Endothelial cell of umbilical vein (primary cell): ENCODE data around the gene BANF2. TPM values are rescaled to one million over a fixed set of nuclear protein-coding genes. Genes with fewer than 3 reads are reported as not detected.

Source experiments
- BruUV-seq: library from RNA; stranded (reverse); fragments of 400-500 nt; replicated peaks from 2 replicates; lab custom pipeline; 2021; lab: Mats Ljungman, UMichigan
- CTCF ChIA-PET: fragments of 300-600, 350-600 bp; sonication (Branson Sonifier 250); formaldehyde crosslinking; loops from one replicate; lab custom pipeline; 2021; ENCODE audit warnings: antibody characterized with exemption, inconsistent platforms; lab: Charles Lee
- POLR2A ChIA-PET: fragments of 300-600, 350-600 bp; sonication (Branson Sonifier 250); formaldehyde crosslinking; loops from one replicate; lab custom pipeline; 2021; ENCODE audit warnings: antibody characterized with exemption, inconsistent platforms; lab: Charles Lee
- DNase-seq: peaks from one replicate; pipeline ENCODE4 v3.0.0-alpha.2; 2011; ENCODE audit warnings: low read depth, low spot score
- FAIRE-seq: peaks from 2 replicates; lab custom pipeline; 2011; peaks lifted over from hg19 to GRCh38; lab: Jason Lieb, UNC
- H2AFZ ChIP-seq: 2 replicates; pipeline ENCODE4 v1.6.0; 2012; ENCODE audit warnings: low read depth, low read length, control low read depth, inconsistent platforms
- H3K27ac ChIP-seq: 2 replicates; pipeline ENCODE4 v1.5.1; 2011; ENCODE audit warnings: low read depth, mild to moderate bottlenecking, control low read depth, low read length, moderate library complexity; ENCODE audit not compliant: insufficient read depth
- H3K27me3 ChIP-seq, 2 experiments: 2 replicates each; pipeline versions ENCODE4 v1.6.0 to v1.6.1; 2011; ENCODE audit warnings: low read length in 2 of 2, mixed read lengths in 1 of 2; ENCODE audit not compliant: control insufficient read depth in 2 of 2, insufficient read depth in 2 of 2
- H3K36me3 ChIP-seq, 2 experiments: 2 replicates in 1 of 2; 3 replicates in 1 of 2; pipeline ENCODE4 v1.5.1; 2011; ENCODE audit warnings: low read length in 2 of 2, mild to moderate bottlenecking in 1 of 2, moderate library complexity in 1 of 2; ENCODE audit not compliant: control insufficient read depth in 2 of 2, insufficient read depth in 2 of 2; ENCODE audit errors: extremely low read depth in 1 of 2
- H3K4me1 ChIP-seq: 3 replicates; pipeline ENCODE4 v1.5.1; 2011; ENCODE audit warnings: mild to moderate bottlenecking, low read length; ENCODE audit not compliant: control insufficient read depth, insufficient read depth; ENCODE audit errors: extremely low read depth
- H3K4me2 ChIP-seq: 2 replicates; pipeline ENCODE4 v1.6.1; 2011; ENCODE audit warnings: low read length, control low read depth, mixed read lengths; ENCODE audit not compliant: insufficient read depth
- H3K4me3 ChIP-seq, 3 experiments: fragments of 200-600 bp in 1 of 3; sonication (generic), shearing (Covaris generic) in 1 of 3; replicated peaks in 1 of 3; 2 replicates each; pipeline ENCODE4 v1.5.1; 2011 to 2016; ENCODE audit warnings: control low read depth in 3 of 3, low read length in 3 of 3, mild to moderate bottlenecking in 2 of 3, inconsistent platforms in 1 of 3, low read depth in 1 of 3, moderate library complexity in 1 of 3; ENCODE audit not compliant: insufficient read depth in 1 of 3
- H3K79me2 ChIP-seq: 2 replicates; pipeline ENCODE4 v1.6.0; 2012; ENCODE audit warnings: low read length, inconsistent platforms; ENCODE audit not compliant: control insufficient read depth, insufficient read depth
- H3K9ac ChIP-seq: replicated peaks from 2 replicates; pipeline ENCODE3; 2011; ENCODE audit warnings: low read length, control low read depth; ENCODE audit not compliant: insufficient read depth; ENCODE audit errors: extremely low read depth
- H3K9me1 ChIP-seq: replicated peaks from 3 replicates; pipeline ENCODE4 v1.6.0; 2011; ENCODE audit warnings: mild to moderate bottlenecking, low read length; ENCODE audit not compliant: control insufficient read depth, insufficient read depth; ENCODE audit errors: extremely low read depth
- H3K9me3 ChIP-seq: replicated peaks from 2 replicates; pipeline ENCODE4 v1.5.1; 2012; ENCODE audit warnings: low read length, inconsistent platforms; ENCODE audit not compliant: control insufficient read depth, insufficient read depth
- H4K20me1 ChIP-seq: replicated peaks from 2 replicates; pipeline ENCODE3; 2011; ENCODE audit warnings: mild to moderate bottlenecking, low read length; ENCODE audit not compliant: control insufficient read depth, insufficient read depth; ENCODE audit errors: extremely low read depth
- CTCF ChIP-seq, 2 donors: IDR thresholded peaks; 1 replicate in 1 of 2; 2 replicates in 1 of 2; pipeline ENCODE4 v1.5.1; 2011; ENCODE audit warnings: low read length in 2 of 2, mild to moderate bottlenecking in 2 of 2, moderate library complexity in 2 of 2, control low read depth in 1 of 2, inconsistent platforms in 1 of 2, low read depth in 1 of 2; ENCODE audit not compliant: insufficient read depth in 1 of 2; ENCODE audit errors: extremely low read depth in 1 of 2
- EZH2 ChIP-seq: IDR thresholded peaks from 2 replicates; pipeline ENCODE4 v1.6.1; 2012; ENCODE audit warnings: borderline replicate concordance, low read depth, mild to moderate bottlenecking, moderate library complexity, low read length, inconsistent platforms; ENCODE audit not compliant: severe bottlenecking
- FOS ChIP-seq: IDR thresholded peaks from 2 replicates; pipeline ENCODE4 v1.6.1; 2011; ENCODE audit warnings: mild to moderate bottlenecking, low read length, moderate library complexity, borderline replicate concordance; ENCODE audit not compliant: insufficient read depth
- GATA2 ChIP-seq: IDR thresholded peaks from 2 replicates; pipeline ENCODE4 v1.7.0; 2011; ENCODE audit warnings: low read depth, mild to moderate bottlenecking, moderate library complexity, mixed read lengths, low read length; ENCODE audit not compliant: insufficient read length, insufficient read depth
- JUN ChIP-seq: IDR thresholded peaks from 2 replicates; pipeline ENCODE4 v1.6.1; 2011; ENCODE audit warnings: borderline replicate concordance, low read depth; ENCODE audit not compliant: insufficient read length, insufficient read depth
- MYC ChIP-seq: IDR thresholded peaks from one replicate; pipeline ENCODE4 v1.6.1; 2011; ENCODE audit warnings: mild to moderate bottlenecking, low read depth, low read length
- POLR2A ChIP-seq: IDR thresholded peaks from 2 replicates; pipeline ENCODE4 v1.6.1; 2012; ENCODE audit warnings: low read depth, mild to moderate bottlenecking, control low read depth, low read length
- POLR2AphosphoS5 ChIP-seq: IDR thresholded peaks from 2 replicates; pipeline ENCODE4 v1.6.1; 2012; ENCODE audit warnings: low read depth, mild to moderate bottlenecking, control low read depth, low read length, moderate library complexity; ENCODE audit not compliant: insufficient read depth
- dilution Hi-C: fragments of 300-500 bp; cut with MboI; formaldehyde crosslinking; loops from one replicate; pipeline ENCODE4 v1.15.0; 2019; ENCODE audit warnings: low sequenced_read_pairs; ENCODE audit not compliant: extremely low pct_ligation_motif_present
- intact Hi-C: fragments of 100-400 bp; cut with micrococcal nuclease; formaldehyde crosslinking; loops from one replicate; pipeline ENCODE4 v1.10.0; 2022
- polyA plus RNA-seq, 4 experiments: library from polyadenylated mRNA; depleted of rRNA in 3 of 4; stranded (reverse) in 3 of 4; unstranded in 1 of 4; fragments of >200 nt; gene quantifications; 2 replicates each; pipeline versions ENCODE4 v1.2.1 to v1.2.3, GENCODE V29; 2011 to 2012; ENCODE audit warnings: missing spikeins in 1 of 4
- total RNA-seq: library from RNA; stranded (reverse); gene quantifications from 2 replicates; pipeline ENCODE4 v1.2.3, GENCODE V29; 2021
- TF ChIP-seq, protein P1 (sequence below): IDR thresholded peaks from 2 replicates; pipeline ENCODE4 v1.6.1; 2011; ENCODE audit not compliant: insufficient read depth, insufficient read length

BANF2 gene
- total and polyA plus RNA-seq, 2 donors (not counting 3 experiments of a cell fraction or from before 2014, with no cell fraction given) = not detected

- Histone ChIP-seq H3K27me3 (peaks cover 0 to 6% of the 10 kb centered on the region in 2 experiments), H3K4me3 (no peak overlapping the region), H3K27ac (no peak overlapping the region), H2AFZ (no peak overlapping the region), H3K4me1 (peaks cover 24% of the 10 kb centered on the region), H3K9me1 (no peaks in the 10 kb centered on the region), H3K9ac (no peak overlapping the region), H4K20me1 (no peaks in the 10 kb centered on the region), H3K36me3 (no peaks in the 10 kb centered on the region), H3K79me2 (no peaks in the 10 kb centered on the region), H3K4me2 (no peak overlapping the region), H3K9me3 (no peaks in the 10 kb centered on the region)
- BruUV-seq = no TSS peak
- CTCF ChIA-PET = interaction anchor here (2.8 kb wide), 1 partner anchor 66 kb away, joined by 10 read pairs; the partner anchor contains the start of gene RRBP1
- TF ChIP-seq GATA2 (no peak), JUN (no peak), FOS (no peak), CTCF (IDR thresholded peaks at IDR 0.05; ENCODE audit: extremely low read depth in 1 of 2, insufficient read depth in 1 of 2, low read depth in 1 of 2, low read length in 2 of 2) (no peak), POLR2A (no peak), EZH2 (no peak), MYC (no peak), POLR2AphosphoS5 (no peak)
- TF ChIP-seq, protein P1, sequence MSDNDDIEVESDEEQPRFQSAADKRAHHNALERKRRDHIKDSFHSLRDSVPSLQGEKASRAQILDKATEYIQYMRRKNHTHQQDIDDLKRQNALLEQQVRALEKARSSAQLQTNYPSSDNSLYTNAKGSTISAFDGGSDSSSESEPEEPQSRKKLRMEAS = no peak
- POLR2A ChIA-PET = no interaction called here
- dilution Hi-C loops = no loop called here
- intact Hi-C loops = loop anchor here (10.0 kb wide), 1 partner anchor 247 kb away; no protein-coding TSS in a partner anchor
- DNase-seq = no peak
- no peak for FAIRE-seq
Measured at GRCh38 chr20:17748279-17748678, 48.5 kb downstream of the BANF2 start.
